ENCODE data around the gene TNFSF15. TPM values are rescaled to one million over a fixed set of nuclear protein-coding genes. Genes with fewer than 3 reads are reported as not detected.

Gene TNFSF15
- total and polyA plus RNA-seq, 2 experiments from 2014 or later = 0.06 to 0.07 TPM

DNA sequence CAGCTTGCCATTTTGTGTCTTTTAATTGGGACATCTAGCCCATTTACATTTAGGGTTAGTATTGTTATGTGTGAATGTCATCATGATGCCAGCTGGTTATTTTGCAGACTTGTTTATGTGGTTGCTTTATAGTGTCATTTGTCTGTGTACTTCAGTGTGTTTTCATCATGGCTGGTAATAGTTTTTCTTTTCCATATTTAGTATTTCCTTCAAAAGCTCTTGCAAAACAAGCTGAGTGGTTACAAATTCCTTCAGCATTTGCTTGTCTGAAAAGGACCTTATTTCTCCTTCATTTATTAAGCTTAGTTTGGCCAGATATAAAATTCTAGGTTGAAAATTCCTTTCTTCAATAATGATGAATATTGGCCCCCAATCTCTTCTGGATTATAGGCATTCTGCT lies 28.5 kb upstream of the TNFSF15 start (continued):
- TF ChIP-seq ZNF114 (CRISPR knock-in tag; IDR thresholded peaks at IDR 0.05) (no peak), ZNF331 (CRISPR knock-in tag; IDR thresholded peaks at IDR 0.05; ENCODE audit: low read depth) (no peak), STAT1 (IDR thresholded peaks at IDR 0.05; ENCODE audit: unreplicated experiment) (no peak), EZH2 (IDR thresholded peaks at IDR 0.05; ENCODE audit: low read depth, unreplicated experiment) (no peak), EZH2phosphoT487 (IDR thresholded peaks at IDR 0.05; ENCODE audit: unreplicated experiment) (no peak)
- TF ChIP-seq, protein P1, sequence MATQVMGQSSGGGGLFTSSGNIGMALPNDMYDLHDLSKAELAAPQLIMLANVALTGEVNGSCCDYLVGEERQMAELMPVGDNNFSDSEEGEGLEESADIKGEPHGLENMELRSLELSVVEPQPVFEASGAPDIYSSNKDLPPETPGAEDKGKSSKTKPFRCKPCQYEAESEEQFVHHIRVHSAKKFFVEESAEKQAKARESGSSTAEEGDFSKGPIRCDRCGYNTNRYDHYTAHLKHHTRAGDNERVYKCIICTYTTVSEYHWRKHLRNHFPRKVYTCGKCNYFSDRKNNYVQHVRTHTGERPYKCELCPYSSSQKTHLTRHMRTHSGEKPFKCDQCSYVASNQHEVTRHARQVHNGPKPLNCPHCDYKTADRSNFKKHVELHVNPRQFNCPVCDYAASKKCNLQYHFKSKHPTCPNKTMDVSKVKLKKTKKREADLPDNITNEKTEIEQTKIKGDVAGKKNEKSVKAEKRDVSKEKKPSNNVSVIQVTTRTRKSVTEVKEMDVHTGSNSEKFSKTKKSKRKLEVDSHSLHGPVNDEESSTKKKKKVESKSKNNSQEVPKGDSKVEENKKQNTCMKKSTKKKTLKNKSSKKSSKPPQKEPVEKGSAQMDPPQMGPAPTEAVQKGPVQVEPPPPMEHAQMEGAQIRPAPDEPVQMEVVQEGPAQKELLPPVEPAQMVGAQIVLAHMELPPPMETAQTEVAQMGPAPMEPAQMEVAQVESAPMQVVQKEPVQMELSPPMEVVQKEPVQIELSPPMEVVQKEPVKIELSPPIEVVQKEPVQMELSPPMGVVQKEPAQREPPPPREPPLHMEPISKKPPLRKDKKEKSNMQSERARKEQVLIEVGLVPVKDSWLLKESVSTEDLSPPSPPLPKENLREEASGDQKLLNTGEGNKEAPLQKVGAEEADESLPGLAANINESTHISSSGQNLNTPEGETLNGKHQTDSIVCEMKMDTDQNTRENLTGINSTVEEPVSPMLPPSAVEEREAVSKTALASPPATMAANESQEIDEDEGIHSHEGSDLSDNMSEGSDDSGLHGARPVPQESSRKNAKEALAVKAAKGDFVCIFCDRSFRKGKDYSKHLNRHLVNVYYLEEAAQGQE (IDR thresholded peaks at IDR 0.05; ENCODE audit: unreplicated experiment) = no peak
- TF ChIP-seq, protein P2, sequence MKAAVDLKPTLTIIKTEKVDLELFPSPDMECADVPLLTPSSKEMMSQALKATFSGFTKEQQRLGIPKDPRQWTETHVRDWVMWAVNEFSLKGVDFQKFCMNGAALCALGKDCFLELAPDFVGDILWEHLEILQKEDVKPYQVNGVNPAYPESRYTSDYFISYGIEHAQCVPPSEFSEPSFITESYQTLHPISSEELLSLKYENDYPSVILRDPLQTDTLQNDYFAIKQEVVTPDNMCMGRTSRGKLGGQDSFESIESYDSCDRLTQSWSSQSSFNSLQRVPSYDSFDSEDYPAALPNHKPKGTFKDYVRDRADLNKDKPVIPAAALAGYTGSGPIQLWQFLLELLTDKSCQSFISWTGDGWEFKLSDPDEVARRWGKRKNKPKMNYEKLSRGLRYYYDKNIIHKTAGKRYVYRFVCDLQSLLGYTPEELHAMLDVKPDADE (IDR thresholded peaks at IDR 0.05) = no peak

DNA sequence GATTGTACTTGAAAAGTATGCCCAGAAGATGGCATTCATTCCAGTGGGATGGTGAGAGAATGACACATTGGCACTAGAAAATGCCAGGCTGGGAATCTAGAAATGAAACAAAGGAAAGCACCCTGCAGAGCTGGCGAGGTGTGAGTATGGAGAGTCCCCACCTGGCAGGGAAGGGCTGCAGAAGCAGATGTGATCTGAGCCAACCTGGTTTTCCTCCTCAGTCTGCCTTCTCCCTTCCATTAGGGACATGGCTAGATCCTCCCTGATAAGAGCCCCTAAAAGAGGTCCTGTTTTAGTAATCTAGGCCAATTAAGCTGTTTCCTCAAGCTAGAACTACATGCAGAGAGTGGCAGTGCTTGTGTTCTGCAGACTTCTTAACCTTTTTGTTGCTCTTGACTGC lies 24.7 kb upstream of the TNFSF15 start:
- Mint-ChIP-seq H3K36me3 (ENCODE audit: low read depth) (no peaks in the 10 kb centered on the region), H3K9me3 (no peaks in the 10 kb centered on the region), H3K27ac (no peak overlapping the region), H3K4me3 (no peak overlapping the region), H3K27me3 (ENCODE audit: insufficient read depth, low read depth, poor library complexity) (peaks cover 7% of the 10 kb centered on the region), H3K4me1 (no peaks in the 10 kb centered on the region)
- Histone ChIP-seq H3K9me2 (ENCODE audit: insufficient read depth) (no peaks in the 10 kb centered on the region), H3F3A (replicated peaks; ENCODE audit: low read depth) (no peaks in the 10 kb centered on the region), H3K36me3 (ENCODE audit: insufficient read depth) (no peaks in the 10 kb centered on the region), H3K4me3 (no peak overlapping the region), H3K4me1 (ENCODE audit: insufficient read depth) (no peaks in the 10 kb centered on the region), H3K79me2 (replicated peaks; ENCODE audit: insufficient read depth) (no peaks in the 10 kb centered on the region), H3K27ac (ENCODE audit: low read depth) (no peak overlapping the region), H2AFZ (no peak overlapping the region), H4K20me1 (replicated peaks; ENCODE audit: insufficient read depth) (no peaks in the 10 kb centered on the region), H3K4me2 (no peak overlapping the region), H3K27me3 (ENCODE audit: insufficient read depth) (no peaks in the 10 kb centered on the region)
- no peak for TF ChIP-seq CREB1 (CRISPR knock-in tag; IDR thresholded peaks at IDR 0.05; ENCODE audit: low read depth)
- DNase-seq (ENCODE audit: low spot score) = no peak
- no peak for ATAC-seq

DNA sequence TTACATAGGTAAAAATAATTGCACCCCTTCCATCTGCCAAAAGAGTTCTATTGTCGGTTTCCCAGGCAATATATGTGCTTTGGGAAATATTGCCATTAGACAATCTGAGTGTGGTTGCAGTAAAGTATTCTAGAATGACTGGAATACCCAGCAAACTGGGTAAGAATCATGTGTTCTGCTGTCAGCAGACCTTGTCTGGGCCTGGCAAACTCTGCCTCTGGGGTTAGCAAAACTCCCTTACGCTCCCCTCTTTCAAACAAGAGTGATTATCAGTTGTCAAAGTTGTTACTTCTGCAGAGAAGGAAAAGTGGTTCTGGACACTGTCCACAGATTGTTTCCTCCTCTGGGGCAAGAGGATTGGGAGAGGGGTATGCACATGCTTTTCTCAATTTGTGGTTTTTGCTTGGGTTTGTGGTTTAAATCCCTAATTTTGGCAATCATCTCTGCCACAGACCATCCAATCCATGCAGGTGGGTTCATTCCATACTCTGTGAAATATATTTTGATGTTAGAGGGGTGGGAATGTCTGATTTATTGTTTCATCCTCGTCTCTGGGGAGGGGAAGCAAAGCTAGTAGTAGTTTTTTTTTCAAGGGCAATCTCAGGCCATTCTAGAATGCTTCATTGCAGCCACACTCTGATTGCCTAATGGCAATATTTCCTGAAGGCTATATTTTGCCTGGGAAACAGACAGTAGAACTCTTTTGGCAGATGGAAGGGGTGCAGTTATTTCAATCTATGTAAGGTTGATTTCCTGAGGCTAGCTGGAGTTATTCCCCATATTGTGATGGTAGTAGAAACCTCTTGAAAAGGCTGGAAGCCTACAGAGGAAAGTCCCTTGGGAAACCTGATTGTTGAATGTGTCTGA lies 24.0 kb upstream of the TNFSF15 start:
- no peak overlapping the region for H3K4me3 ChIP-seq
- ATAC-seq (no peak), DNase-seq (ENCODE audit: low spot score) (no peak)
- no peaks in the 10 kb centered on the region for H3K4me1 Mint-ChIP-seq
- H3K27ac Mint-ChIP-seq = no peak overlapping the region
- no peaks in the 10 kb centered on the region for H4K20me1 ChIP-seq (replicated peaks; ENCODE audit: insufficient read depth)
- H3K27me3 Mint-ChIP-seq (ENCODE audit: insufficient read depth, low read depth, poor library complexity) = peaks cover 7% of the 10 kb centered on the region
- no peaks in the 10 kb centered on the region for H3K9me2 ChIP-seq (ENCODE audit: insufficient read depth)
- H3K27me3 ChIP-seq (ENCODE audit: insufficient read depth) = no peaks in the 10 kb centered on the region
- H3K4me2 ChIP-seq = no peak overlapping the region
- H3K9me3 Mint-ChIP-seq = no peaks in the 10 kb centered on the region
- no peaks in the 10 kb centered on the region for H3F3A ChIP-seq (replicated peaks; ENCODE audit: low read depth)
- H3K4me1 ChIP-seq (ENCODE audit: insufficient read depth) = no peaks in the 10 kb centered on the region
- no peak overlapping the region for H3K4me3 Mint-ChIP-seq
- H3K36me3 Mint-ChIP-seq (ENCODE audit: low read depth) = no peaks in the 10 kb centered on the region
- H3K36me3 ChIP-seq (ENCODE audit: insufficient read depth) = no peaks in the 10 kb centered on the region
- no peak overlapping the region for H3K27ac ChIP-seq (ENCODE audit: low read depth)
- H3K79me2 ChIP-seq (replicated peaks; ENCODE audit: insufficient read depth) = no peaks in the 10 kb centered on the region
- no peak overlapping the region for H2AFZ ChIP-seq
- no peak for TF ChIP-seq POLR2AphosphoS5 (IDR thresholded peaks at IDR 0.05; ENCODE audit: low read depth)
- no peak for TF ChIP-seq ZNF114 (CRISPR knock-in tag; IDR thresholded peaks at IDR 0.05)
- no peak for TF ChIP-seq NANOG (IDR thresholded peaks at IDR 0.05; ENCODE audit: borderline replicate concordance)
- no peak for TF ChIP-seq EZH2 (IDR thresholded peaks at IDR 0.05; ENCODE audit: low read depth, unreplicated experiment)
- TF ChIP-seq ZNF331 (CRISPR knock-in tag; IDR thresholded peaks at IDR 0.05; ENCODE audit: low read depth) = no peak
- TF ChIP-seq, protein P3, sequence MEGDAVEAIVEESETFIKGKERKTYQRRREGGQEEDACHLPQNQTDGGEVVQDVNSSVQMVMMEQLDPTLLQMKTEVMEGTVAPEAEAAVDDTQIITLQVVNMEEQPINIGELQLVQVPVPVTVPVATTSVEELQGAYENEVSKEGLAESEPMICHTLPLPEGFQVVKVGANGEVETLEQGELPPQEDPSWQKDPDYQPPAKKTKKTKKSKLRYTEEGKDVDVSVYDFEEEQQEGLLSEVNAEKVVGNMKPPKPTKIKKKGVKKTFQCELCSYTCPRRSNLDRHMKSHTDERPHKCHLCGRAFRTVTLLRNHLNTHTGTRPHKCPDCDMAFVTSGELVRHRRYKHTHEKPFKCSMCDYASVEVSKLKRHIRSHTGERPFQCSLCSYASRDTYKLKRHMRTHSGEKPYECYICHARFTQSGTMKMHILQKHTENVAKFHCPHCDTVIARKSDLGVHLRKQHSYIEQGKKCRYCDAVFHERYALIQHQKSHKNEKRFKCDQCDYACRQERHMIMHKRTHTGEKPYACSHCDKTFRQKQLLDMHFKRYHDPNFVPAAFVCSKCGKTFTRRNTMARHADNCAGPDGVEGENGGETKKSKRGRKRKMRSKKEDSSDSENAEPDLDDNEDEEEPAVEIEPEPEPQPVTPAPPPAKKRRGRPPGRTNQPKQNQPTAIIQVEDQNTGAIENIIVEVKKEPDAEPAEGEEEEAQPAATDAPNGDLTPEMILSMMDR (conservative IDR thresholded peaks at IDR 0.05; ENCODE audit: low read depth in 2 of 2) = no peak
- TF ChIP-seq, protein P1 (IDR thresholded peaks at IDR 0.05; ENCODE audit: unreplicated experiment) = no peak

All from GM23338 (cell line).